Stimulated activated naive CD4-positive, alpha-beta T cell (primary cell): ENCODE results near the gene POU2F3.

Experiments used
- DNase-seq, 6 experiments: peaks; one replicate each; lab custom pipeline; 2025; lab: John Stamatoyannopoulos, UW

POU2F3 gene

DNA sequence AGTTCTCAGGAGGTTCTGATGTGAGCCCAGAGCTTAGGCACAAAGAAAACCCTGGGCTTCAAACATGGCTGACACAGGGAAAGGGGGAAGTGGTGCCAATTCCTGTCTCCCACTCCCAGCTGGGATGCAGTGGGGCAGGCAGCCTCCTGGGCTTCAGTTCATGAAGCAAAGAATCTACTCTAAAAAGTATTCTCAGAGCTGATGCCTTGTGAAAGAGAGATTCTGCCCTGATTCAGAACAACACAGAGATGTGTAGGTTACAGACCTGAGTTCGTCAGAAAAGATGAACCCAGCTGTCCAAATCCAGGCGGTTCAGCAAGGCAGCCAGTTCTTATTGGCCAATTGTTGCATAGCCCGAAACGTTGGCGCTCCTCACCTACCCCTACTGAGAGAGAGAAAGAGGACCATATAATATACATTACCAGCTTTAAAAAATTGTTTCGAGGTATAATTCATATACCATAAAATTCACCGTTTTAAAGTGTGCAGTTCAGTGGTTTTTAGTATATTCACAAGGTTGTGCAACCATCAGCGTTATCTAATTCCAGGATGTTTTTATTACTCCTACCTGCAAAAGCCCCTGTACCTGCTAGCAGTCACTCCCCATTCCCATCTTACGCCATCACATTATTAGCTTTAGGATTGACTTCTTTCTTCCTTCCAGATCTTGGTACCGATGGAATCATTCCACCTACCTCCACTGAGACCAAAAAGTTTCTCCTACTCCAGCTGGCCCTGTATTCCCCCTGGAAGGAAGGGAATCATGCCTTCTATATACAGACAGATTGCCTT lies 77.9 kb downstream of the POU2F3 start:
- no peak for DNase-seq

GRCh38 chr11:120318906-120319305 lies 79.0 kb downstream of the POU2F3 start:
- DNase-seq, result no peak

- DNase-seq, result peak in 2 of 6 experiments; percentile 8 to 15
Measured at GRCh38 chr11:120324932-120325810, 85.2 kb downstream of the POU2F3 start, which contains the start of gene TLCD5. TLCD5 (plus strand) TSS chr11:120325299; CDS start chr11:120327442, 2,143 bp downstream.

- DNase-seq, result no peak
Measured at GRCh38 chr11:120326228-120326627, 86.3 kb downstream of the POU2F3 start.

GRCh38 chr11:120326845-120327281 lies 86.9 kb downstream of the POU2F3 start:
- no peak for DNase-seq

DNA sequence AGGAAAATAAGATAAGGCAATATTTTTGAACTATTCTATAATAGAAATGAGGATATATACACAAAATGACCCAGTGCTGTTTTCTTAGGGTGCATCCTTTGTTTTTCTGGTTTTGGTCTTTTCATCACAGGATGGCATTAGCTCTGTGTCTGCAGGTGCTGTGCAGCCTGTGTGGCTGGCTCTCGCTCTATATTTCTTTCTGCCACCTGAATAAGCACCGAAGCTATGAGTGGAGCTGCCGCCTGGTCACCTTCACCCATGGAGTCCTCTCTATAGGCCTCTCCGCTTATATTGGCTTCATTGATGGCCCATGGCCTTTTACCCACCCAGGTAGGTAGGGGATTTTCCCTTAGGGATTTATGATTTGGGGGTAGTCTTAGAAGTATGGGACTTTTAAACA lies 87.4 kb downstream of the POU2F3 start:
- DNase-seq, result no peak

DNA sequence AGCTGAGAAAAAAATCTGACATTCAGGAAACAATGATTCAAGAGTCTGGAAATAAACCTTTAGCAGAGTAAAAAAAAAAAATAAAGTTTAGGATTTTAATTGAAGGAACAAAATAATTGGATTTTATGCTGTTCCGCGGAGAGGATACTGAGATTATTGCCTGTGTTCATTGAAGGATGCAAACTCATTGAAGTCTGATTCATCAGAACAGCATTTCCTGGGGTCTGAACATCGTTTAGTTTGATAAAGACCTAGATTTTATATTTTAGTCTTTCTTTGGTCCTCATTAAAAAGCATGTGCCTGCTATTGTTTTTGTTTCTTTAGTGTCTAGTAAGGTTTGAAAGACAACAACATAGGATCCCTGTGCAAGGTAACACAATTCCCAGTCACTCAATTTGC lies 89.6 kb downstream of the POU2F3 start:
- DNase-seq, result no peak

- DNase-seq, result no peak
Measured at GRCh38 chr11:120330045-120330444, 90.1 kb downstream of the POU2F3 start.

DNA sequence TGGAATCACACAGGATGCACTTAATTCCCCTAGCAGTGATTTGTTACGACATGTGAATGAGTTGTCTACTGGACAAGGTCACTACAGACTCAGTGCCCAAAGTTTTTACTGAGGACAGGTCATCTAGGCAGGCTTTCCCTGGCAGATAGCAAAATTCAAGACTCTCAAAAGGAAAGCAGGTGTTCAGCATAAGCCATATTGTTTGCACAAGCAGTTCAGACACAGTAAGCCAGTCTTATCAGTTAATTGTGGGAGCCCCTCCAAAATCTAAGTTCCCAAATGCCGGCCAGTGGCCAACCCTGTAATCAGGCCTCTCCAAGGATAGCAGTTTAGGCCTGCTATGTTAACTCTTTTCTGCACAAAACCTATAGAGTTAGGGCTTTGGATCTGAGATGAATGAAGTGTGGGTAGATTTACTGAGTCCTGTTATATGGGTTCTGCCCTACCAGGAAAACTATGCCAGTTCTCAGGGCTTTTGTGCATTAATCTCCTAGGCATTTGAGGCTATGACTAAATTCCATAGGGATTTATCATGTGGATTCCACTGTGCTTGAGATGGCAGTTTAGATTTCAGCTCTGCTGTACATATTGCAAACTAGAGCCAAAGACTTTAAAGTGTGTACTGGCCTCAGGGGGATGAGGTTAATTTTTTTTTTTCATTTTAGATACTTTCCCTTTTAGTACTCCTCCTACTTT lies 91.5 kb downstream of the POU2F3 start:
- DNase-seq, result no peak

GRCh38 chr11:120332822-120333716 lies 93.1 kb downstream of the POU2F3 start:
- no peak for DNase-seq

- no peak for DNase-seq
Measured at GRCh38 chr11:120333801-120334200, 93.9 kb downstream of the POU2F3 start.

GRCh38 chr11:120334332-120334731 lies 94.4 kb downstream of the POU2F3 start:
- DNase-seq, result no peak

- DNase-seq, result peak in 4 of 6 experiments; percentile 27 to 67 (median 51)
Measured at GRCh38 chr11:120334894-120335462, 95.0 kb downstream of the POU2F3 start.

DNA sequence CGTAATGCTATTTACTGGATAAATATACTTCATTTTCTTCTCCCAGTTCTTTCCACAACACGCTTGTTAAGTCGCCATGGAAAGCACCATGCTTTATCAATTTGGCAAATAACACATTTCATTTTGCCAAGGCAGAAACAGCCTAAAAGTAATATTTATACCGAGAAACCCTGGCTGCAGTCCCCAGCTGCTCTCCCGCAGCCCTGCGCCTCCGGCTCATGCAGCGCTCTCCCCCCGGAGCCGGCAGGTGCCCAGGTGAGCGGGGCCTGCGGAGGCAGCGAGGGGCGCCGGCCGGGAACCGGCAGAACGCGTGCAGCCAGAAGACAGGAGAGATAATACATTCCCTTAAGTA lies 95.6 kb downstream of the POU2F3 start:
- DNase-seq, result peak in 2 of 6 experiments; percentile 15 to 36

DNA sequence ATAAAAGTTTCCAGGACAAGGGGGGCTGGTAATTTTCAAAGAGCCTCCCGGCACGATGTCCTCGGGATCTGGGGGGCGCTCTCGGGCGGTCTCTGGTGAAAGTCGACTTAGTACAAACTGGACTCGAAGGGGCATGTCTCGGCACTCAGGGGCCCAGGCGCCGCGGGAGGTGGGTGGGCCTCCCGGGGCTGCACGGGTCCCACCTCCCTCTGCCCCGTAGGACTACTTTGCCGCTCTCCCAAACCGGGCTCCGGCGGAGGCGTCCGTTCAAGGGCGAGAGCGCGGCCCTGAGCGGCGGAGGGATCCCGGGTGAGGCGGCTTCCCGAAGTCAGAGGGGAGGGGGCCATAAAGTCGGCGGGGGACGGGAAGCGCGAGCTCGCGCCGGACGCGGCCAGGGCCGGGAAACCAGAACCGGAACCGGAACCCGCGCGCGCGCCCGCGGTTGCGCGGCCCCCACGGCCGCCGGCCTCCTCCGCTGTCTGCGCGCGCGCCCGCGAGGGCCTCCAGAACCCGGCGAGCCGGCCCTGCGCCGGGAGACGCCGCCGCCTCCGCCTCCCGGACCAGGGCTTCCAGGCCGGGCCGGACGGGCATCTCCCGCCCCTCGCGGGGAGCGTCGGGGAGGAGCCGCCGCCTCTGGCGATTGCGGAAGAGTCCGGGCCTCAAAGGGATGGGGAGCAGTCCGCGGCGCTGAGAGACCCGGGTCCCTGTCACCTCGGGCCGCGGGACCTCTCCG lies 96.1 kb downstream of the POU2F3 start, which contains the start of gene ARHGEF12:
Gene ARHGEF12, plus strand, starts transcription at position 506 of the 733 bp plus-strand sequence. CDS start 831 bp downstream, outside the sequence.
- peak; percentile 16 to 55 (median 42) for DNase-seq

DNA sequence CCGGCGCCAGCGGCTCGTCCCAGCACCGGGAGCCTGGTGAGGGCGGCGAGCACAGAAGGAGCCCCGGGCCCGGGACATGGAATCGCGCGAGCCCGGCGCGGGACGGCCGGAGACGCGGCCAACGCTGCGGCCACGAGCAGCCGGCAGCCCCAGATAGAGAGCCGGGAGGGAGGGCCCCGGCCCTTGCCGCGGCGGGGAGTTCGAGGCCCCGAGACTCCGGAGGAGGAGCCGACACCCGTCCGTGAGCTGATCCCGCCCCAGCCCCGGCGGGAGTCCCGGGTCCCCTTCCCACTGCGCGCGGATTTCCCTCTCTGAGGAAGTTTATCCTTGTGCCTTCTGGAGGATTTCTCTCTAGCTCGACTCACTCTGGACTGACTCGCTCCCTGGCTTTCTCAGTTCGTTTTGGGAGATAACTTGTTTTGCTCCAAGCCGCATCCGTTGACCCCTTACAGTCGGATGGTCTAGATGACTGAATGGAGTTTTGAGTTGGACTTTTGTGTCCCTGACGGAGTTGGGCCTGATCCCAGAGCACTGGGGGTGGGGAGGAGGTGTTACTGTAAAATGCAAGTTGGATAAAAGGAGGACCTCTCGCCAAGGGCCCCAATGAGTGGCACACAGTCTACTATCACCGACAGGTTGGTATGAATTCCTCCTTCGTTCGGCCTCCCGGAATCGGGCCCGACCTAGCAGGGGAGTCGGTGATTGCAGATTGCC lies 96.9 kb downstream of the POU2F3 start:
- DNase-seq, result peak in 3 of 6 experiments; percentile 10 to 53 (median 19)

DNA sequence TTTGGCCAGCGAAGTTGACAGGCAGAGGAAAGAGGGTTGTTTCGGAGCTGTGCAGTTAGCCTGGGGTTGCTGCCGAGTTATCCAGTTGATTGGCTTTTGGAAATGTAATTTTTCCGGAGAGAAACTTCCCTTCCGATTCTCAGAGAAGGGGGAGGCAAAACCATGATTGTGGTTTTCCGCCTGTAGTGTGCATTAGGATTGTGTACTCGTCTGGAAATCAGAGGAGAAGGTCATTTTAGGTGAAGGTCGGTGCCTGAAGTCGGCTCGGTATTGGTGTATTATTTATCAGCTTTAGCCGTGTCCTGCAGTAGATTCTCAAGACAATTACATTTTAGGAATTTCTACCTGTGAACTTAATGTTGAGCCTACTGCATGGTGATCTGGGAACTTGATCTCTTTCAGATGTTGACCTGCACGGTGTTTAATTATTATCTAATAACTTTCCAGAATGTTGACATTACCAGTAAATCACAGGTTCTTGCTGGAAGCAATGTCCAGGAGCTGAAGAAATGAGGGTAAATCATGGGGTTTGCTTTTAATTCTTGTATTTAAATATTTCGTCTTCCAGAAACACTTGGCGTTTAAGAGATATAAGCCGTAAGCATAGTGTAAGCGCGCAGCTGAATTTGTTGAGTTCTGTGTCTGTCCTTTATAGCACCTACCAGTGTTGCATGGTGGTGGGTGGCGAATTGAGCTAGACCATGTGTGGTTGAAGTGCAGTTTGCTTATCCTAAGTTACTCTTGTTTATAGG lies 97.6 kb downstream of the POU2F3 start:
- no peak for DNase-seq

- no peak for DNase-seq
Measured at GRCh38 chr11:120338107-120338933, 98.4 kb downstream of the POU2F3 start.
